ENCODE measurements around the gene GLCCI1.

- TF ChIP-seq CTCF (IDR thresholded peaks at IDR 0.05) = no peak
- no peak for TF ChIP-seq POLR2A (IDR thresholded peaks at IDR 0.05)
Observed at GRCh38 chr7:7989133-7989532, 20.5 kb downstream of the GLCCI1 start.

All from lower leg skin (tissue), 3 donors.